CD1c-positive myeloid dendritic cell (primary cell): ENCODE measurements around the gene FTSJ3.
"Not testable (repeated sequence)": the region's sequence is repeated elsewhere in the genome, so short reads cannot be mapped to it uniquely, and the experiment has no call there.

Experiments
- DNase-seq: peaks from one replicate; pipeline ENCODE4 v3.0.0-alpha.2; 2016; ENCODE audit errors: extremely low spot score

Gene FTSJ3

GRCh38 chr17:63826468-63827001 is 928 bp downstream of the FTSJ3 start:
- peak; percentile 34 for DNase-seq

GRCh38 chr17:63824362-63824761 is 3.1 kb downstream of the FTSJ3 start:
- no peak for DNase-seq

GRCh38 chr17:63823659-63824331 is 3.7 kb downstream of the FTSJ3 start:
- no peak for DNase-seq

- no peak for DNase-seq
Observed at GRCh38 chr17:63822537-63822936, 4.9 kb downstream of the FTSJ3 start.

- DNase-seq, result no peak
Observed at GRCh38 chr17:63821804-63822203, 5.7 kb downstream of the FTSJ3 start.

- DNase-seq, result no peak
Observed at GRCh38 chr17:63820963-63821561, 6.4 kb downstream of the FTSJ3 start.

- no peak for DNase-seq
Observed at GRCh38 chr17:63819585-63820537, 7.6 kb downstream of the FTSJ3 start.

- no peak for DNase-seq
Observed at GRCh38 chr17:63819131-63819530, 8.3 kb downstream of the FTSJ3 start.

- DNase-seq, result no peak
Observed at GRCh38 chr17:63817736-63818385, 9.6 kb downstream of the FTSJ3 start.

GRCh38 chr17:63816669-63817068 is 10.8 kb downstream of the FTSJ3 start:
- DNase-seq, result no peak

GRCh38 chr17:63816123-63816522 is 11.3 kb downstream of the FTSJ3 start:
- no peak for DNase-seq

- DNase-seq, result no peak
Observed at GRCh38 chr17:63809970-63810369, 17.5 kb downstream of the FTSJ3 start.

GRCh38 chr17:63805591-63805990 is 21.9 kb downstream of the FTSJ3 start:
- DNase-seq, result no peak

- no peak for DNase-seq
Observed at GRCh38 chr17:63804328-63804727, 23.1 kb downstream of the FTSJ3 start.

GRCh38 chr17:63800783-63801182 is 26.7 kb downstream of the FTSJ3 start:
- DNase-seq, result no peak

GRCh38 chr17:63798572-63799106 is 28.8 kb downstream of the FTSJ3 start:
- no peak for DNase-seq

GRCh38 chr17:63796375-63796774 is 31.1 kb downstream of the FTSJ3 start:
- not testable (repeated sequence) for DNase-seq

GRCh38 chr17:63792055-63792729 is 35.3 kb downstream of the FTSJ3 start:
- DNase-seq, result no peak

- DNase-seq, result no peak
Observed at GRCh38 chr17:63790057-63790456, 37.4 kb downstream of the FTSJ3 start.

GRCh38 chr17:63786971-63787711 is 40.3 kb downstream of the FTSJ3 start:
- DNase-seq, result peak; percentile 54
